WTC11 (cell line): ENCODE results near the gene PIK3R4. TPM values are rescaled to one million over a fixed set of nuclear protein-coding genes. Genes with fewer than 3 reads are reported as not detected.

Experiments
- ATAC-seq: fragments of 200-7000 bp; cut with Tn5 transposase; 2 replicates; pipeline ENCODE4 v1.10.0; 2021; ENCODE audit warnings: mild to moderate bottlenecking, moderate library complexity
- CTCF ChIA-PET: fragments of 300-600 bp; sonication (Branson Sonifier 250); formaldehyde crosslinking; loops from one replicate; lab custom pipeline; 2021; ENCODE audit warnings: antibody characterized with exemption; lab: Charles Lee
- POLR2A ChIA-PET: fragments of 350-600 bp; sonication (Branson Sonifier 250); formaldehyde crosslinking; loops from one replicate; lab custom pipeline; 2021; ENCODE audit warnings: antibody characterized with exemption; lab: Charles Lee
- DNase-seq: peaks from one replicate; pipeline ENCODE4 v3.0.0; 2021; ENCODE audit warnings: low spot score
- H3K27ac Mint-ChIP-seq: 2 replicates; pipeline ENCODE4 v1.8.0; 2021; ENCODE audit warnings: mixed read lengths
- H3K27me3 Mint-ChIP-seq: 2 replicates; pipeline ENCODE4 v1.8.0; 2021; ENCODE audit warnings: low read depth, mild to moderate bottlenecking, moderate library complexity, mixed read lengths
- H3K36me3 Mint-ChIP-seq: 2 replicates; pipeline ENCODE4 v1.8.0; 2021; ENCODE audit warnings: mixed read lengths
- H3K4me1 Mint-ChIP-seq: 2 replicates; pipeline ENCODE4 v1.8.0; 2022; ENCODE audit warnings: mixed read lengths
- H3K4me3 Mint-ChIP-seq: 2 replicates; pipeline ENCODE4 v1.8.0; 2021; ENCODE audit warnings: mild to moderate bottlenecking, moderate library complexity, mixed read lengths
- H3K9me3 Mint-ChIP-seq: 2 replicates; pipeline ENCODE4 v1.8.0; 2021; ENCODE audit warnings: mixed read lengths
- CDX4 ChIP-seq: fragments of 250-450 bp; sonication (Bioruptor Pico); IDR thresholded peaks from 2 replicates; pipeline ENCODE4 v1.9.0; 2021; ENCODE audit warnings: moderate library complexity, mild to moderate bottlenecking, inconsistent platforms, borderline replicate concordance
- CREB1 ChIP-seq: sonication (generic); formaldehyde crosslinking; IDR thresholded peaks from 2 replicates; pipeline ENCODE4 v1.8.0; 2023; ENCODE audit warnings: mild to moderate bottlenecking, missing genetic modification reagents
- E2F4 ChIP-seq: sonication (generic); formaldehyde crosslinking; IDR thresholded peaks from 2 replicates; pipeline ENCODE4 v1.8.1; 2022; ENCODE audit warnings: low read depth, mild to moderate bottlenecking, moderate library complexity, missing genetic modification reagents, borderline replicate concordance
- ELF4 ChIP-seq: sonication (generic); formaldehyde crosslinking; IDR thresholded peaks from 2 replicates; pipeline ENCODE4 v1.8.1; 2022; ENCODE audit warnings: low read depth, mild to moderate bottlenecking, moderate library complexity, missing genetic modification reagents
- GRHL2 ChIP-seq: fragments of 250-450 bp; sonication (Bioruptor Pico); IDR thresholded peaks from 2 replicates; pipeline ENCODE4 v1.8.0; 2022; ENCODE audit warnings: mild to moderate bottlenecking, moderate library complexity; ENCODE audit not compliant: insufficient replicate concordance, severe bottlenecking
- GTF2I ChIP-seq: fragments of 250-450 bp; sonication (Bioruptor Pico); conservative IDR thresholded peaks from 2 replicates; pipeline ENCODE4 v1.4.0; 2021; ENCODE audit warnings: mild to moderate bottlenecking
- MYBL2 ChIP-seq: sonication (generic); formaldehyde crosslinking; IDR thresholded peaks from 2 replicates; pipeline ENCODE4 v1.8.1; 2023; ENCODE audit warnings: mild to moderate bottlenecking, moderate library complexity, missing genetic modification reagents
- OVOL2 ChIP-seq: fragments of 250-450 bp; sonication (Bioruptor Pico); IDR thresholded peaks from 2 replicates; pipeline ENCODE4 v1.9.0; 2021; ENCODE audit warnings: mild to moderate bottlenecking, borderline replicate concordance
- SMAD4 ChIP-seq: sonication (generic); formaldehyde crosslinking; IDR thresholded peaks from 2 replicates; pipeline ENCODE4 v1.8.0; 2022; ENCODE audit warnings: mild to moderate bottlenecking, missing genetic modification reagents
- SOX15 ChIP-seq: fragments of 250-450 bp; sonication (Bioruptor Pico); IDR thresholded peaks from 2 replicates; pipeline ENCODE4 v1.9.0; 2021; ENCODE audit warnings: mild to moderate bottlenecking
- SP1 ChIP-seq: sonication (generic); formaldehyde crosslinking; conservative IDR thresholded peaks from 2 replicates; pipeline ENCODE4 v1.8.1; 2022; ENCODE audit warnings: missing genetic modification reagents
- TEAD4 ChIP-seq: sonication (generic); formaldehyde crosslinking; IDR thresholded peaks from 2 replicates; pipeline ENCODE4 v1.8.0; 2022; ENCODE audit warnings: mild to moderate bottlenecking, missing genetic modification reagents
- ZBTB21 ChIP-seq: sonication (generic); formaldehyde crosslinking; IDR thresholded peaks from 2 replicates; pipeline ENCODE4 v1.8.1; 2023; ENCODE audit warnings: mild to moderate bottlenecking, missing genetic modification reagents, borderline replicate concordance
- ZNF138 ChIP-seq: sonication (generic); formaldehyde crosslinking; conservative IDR thresholded peaks from 2 replicates; pipeline ENCODE4 v1.8.1; 2022; ENCODE audit warnings: mild to moderate bottlenecking, moderate library complexity, missing genetic modification reagents
- ZNF423 ChIP-seq: fragments of 250-450 bp; sonication (Bioruptor Pico); IDR thresholded peaks from 2 replicates; pipeline ENCODE4 v2.1.2; 2022; ENCODE audit warnings: mild to moderate bottlenecking, moderate library complexity
- total RNA-seq: library from RNA; stranded (reverse); gene quantifications from 3 replicates; pipeline ENCODE4 v1.2.3, GENCODE V29; 2021
- TF ChIP-seq, protein P1 (sequence below): sonication (generic); formaldehyde crosslinking; IDR thresholded peaks from 2 replicates; pipeline ENCODE4 v1.8.0; 2022; ENCODE audit warnings: mild to moderate bottlenecking, missing genetic modification reagents
- TF ChIP-seq, protein P2 (sequence below): sonication (generic); formaldehyde crosslinking; IDR thresholded peaks from 2 replicates; pipeline ENCODE4 v1.8.1; 2022; ENCODE audit warnings: mild to moderate bottlenecking, moderate library complexity, missing genetic modification reagents
- TF ChIP-seq, protein P3 (sequence below): sonication (generic); formaldehyde crosslinking; conservative IDR thresholded peaks from 2 replicates; pipeline ENCODE4 v1.8.1; 2023; ENCODE audit warnings: mild to moderate bottlenecking, low read depth, missing genetic modification reagents, moderate library complexity
- TF ChIP-seq, protein P4 (sequence below): sonication (generic); formaldehyde crosslinking; IDR thresholded peaks from 2 replicates; pipeline ENCODE4 v1.8.1; 2023; ENCODE audit warnings: mild to moderate bottlenecking, missing genetic modification reagents, moderate library complexity
- TF ChIP-seq, protein P5 (sequence below): sonication (generic); formaldehyde crosslinking; IDR thresholded peaks from 2 replicates; pipeline ENCODE4 v1.8.1; 2023; ENCODE audit warnings: mild to moderate bottlenecking, missing genetic modification reagents, borderline replicate concordance
- TF ChIP-seq, protein P6 (sequence below): sonication (generic); formaldehyde crosslinking; IDR thresholded peaks from 2 replicates; pipeline ENCODE4 v1.8.1; 2023; ENCODE audit warnings: mild to moderate bottlenecking, moderate library complexity, missing genetic modification reagents

PIK3R4 gene
- total RNA-seq, 1 experiment from 2014 or later: 41.5 TPM

DNA sequence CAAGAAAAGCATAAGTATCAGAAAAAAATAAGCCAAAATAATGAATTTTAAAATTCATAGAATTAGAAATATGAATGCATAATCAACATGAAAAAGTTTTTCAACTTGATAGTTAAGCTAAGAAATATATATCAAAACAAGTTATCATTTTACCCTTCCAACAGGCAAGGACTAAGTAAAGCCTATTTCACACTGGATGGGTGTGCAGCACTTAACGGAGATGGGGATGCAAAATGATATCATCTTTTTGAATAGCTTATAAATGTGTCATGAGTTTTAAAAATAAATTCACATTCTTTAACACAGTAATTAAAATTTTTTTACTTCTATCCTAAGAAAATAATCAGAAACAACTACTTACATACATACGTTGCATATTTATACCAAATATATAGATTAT lies 20.9 kb downstream of the PIK3R4 start (continued):
- TF ChIP-seq, protein P1, sequence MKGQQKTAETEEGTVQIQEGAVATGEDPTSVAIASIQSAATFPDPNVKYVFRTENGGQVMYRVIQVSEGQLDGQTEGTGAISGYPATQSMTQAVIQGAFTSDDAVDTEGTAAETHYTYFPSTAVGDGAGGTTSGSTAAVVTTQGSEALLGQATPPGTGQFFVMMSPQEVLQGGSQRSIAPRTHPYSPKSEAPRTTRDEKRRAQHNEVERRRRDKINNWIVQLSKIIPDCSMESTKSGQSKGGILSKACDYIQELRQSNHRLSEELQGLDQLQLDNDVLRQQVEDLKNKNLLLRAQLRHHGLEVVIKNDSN (CRISPR knock-in tag): no peak

- POLR2A ChIA-PET: no interaction called here
- DNase-seq: no peak
- H3K27ac Mint-ChIP-seq: no peak overlapping the region
- H3K4me3 Mint-ChIP-seq: no peak overlapping the region
- TF ChIP-seq, protein P2, sequence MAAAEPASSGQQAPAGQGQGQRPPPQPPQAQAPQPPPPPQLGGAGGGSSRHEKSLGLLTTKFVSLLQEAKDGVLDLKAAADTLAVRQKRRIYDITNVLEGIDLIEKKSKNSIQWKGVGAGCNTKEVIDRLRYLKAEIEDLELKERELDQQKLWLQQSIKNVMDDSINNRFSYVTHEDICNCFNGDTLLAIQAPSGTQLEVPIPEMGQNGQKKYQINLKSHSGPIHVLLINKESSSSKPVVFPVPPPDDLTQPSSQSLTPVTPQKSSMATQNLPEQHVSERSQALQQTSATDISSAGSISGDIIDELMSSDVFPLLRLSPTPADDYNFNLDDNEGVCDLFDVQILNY (CRISPR knock-in tag): no peak
- TF ChIP-seq CDX4 (CRISPR knock-in tag) (no peak), SP1 (CRISPR knock-in tag) (no peak), E2F4 (CRISPR knock-in tag) (no peak), SMAD4 (CRISPR knock-in tag) (no peak), ZBTB21 (CRISPR knock-in tag) (no peak), TEAD4 (CRISPR knock-in tag) (no peak), GRHL2 (CRISPR knock-in tag) (no peak), ZNF423 (no peak), OVOL2 (CRISPR knock-in tag) (no peak), GTF2I (no peak), ELF4 (CRISPR knock-in tag) (no peak), ZNF138 (CRISPR knock-in tag) (no peak), MYBL2 (CRISPR knock-in tag) (no peak), CREB1 (CRISPR knock-in tag) (no peak), SOX15 (CRISPR knock-in tag) (no peak)
- TF ChIP-seq, protein P3, sequence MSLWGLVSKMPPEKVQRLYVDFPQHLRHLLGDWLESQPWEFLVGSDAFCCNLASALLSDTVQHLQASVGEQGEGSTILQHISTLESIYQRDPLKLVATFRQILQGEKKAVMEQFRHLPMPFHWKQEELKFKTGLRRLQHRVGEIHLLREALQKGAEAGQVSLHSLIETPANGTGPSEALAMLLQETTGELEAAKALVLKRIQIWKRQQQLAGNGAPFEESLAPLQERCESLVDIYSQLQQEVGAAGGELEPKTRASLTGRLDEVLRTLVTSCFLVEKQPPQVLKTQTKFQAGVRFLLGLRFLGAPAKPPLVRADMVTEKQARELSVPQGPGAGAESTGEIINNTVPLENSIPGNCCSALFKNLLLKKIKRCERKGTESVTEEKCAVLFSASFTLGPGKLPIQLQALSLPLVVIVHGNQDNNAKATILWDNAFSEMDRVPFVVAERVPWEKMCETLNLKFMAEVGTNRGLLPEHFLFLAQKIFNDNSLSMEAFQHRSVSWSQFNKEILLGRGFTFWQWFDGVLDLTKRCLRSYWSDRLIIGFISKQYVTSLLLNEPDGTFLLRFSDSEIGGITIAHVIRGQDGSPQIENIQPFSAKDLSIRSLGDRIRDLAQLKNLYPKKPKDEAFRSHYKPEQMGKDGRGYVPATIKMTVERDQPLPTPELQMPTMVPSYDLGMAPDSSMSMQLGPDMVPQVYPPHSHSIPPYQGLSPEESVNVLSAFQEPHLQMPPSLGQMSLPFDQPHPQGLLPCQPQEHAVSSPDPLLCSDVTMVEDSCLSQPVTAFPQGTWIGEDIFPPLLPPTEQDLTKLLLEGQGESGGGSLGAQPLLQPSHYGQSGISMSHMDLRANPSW (CRISPR knock-in tag): no peak
- TF ChIP-seq, protein P4, sequence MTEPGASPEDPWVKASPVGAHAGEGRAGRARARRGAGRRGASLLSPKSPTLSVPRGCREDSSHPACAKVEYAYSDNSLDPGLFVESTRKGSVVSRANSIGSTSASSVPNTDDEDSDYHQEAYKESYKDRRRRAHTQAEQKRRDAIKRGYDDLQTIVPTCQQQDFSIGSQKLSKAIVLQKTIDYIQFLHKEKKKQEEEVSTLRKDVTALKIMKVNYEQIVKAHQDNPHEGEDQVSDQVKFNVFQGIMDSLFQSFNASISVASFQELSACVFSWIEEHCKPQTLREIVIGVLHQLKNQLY (CRISPR knock-in tag): no peak
- TF ChIP-seq, protein P5, sequence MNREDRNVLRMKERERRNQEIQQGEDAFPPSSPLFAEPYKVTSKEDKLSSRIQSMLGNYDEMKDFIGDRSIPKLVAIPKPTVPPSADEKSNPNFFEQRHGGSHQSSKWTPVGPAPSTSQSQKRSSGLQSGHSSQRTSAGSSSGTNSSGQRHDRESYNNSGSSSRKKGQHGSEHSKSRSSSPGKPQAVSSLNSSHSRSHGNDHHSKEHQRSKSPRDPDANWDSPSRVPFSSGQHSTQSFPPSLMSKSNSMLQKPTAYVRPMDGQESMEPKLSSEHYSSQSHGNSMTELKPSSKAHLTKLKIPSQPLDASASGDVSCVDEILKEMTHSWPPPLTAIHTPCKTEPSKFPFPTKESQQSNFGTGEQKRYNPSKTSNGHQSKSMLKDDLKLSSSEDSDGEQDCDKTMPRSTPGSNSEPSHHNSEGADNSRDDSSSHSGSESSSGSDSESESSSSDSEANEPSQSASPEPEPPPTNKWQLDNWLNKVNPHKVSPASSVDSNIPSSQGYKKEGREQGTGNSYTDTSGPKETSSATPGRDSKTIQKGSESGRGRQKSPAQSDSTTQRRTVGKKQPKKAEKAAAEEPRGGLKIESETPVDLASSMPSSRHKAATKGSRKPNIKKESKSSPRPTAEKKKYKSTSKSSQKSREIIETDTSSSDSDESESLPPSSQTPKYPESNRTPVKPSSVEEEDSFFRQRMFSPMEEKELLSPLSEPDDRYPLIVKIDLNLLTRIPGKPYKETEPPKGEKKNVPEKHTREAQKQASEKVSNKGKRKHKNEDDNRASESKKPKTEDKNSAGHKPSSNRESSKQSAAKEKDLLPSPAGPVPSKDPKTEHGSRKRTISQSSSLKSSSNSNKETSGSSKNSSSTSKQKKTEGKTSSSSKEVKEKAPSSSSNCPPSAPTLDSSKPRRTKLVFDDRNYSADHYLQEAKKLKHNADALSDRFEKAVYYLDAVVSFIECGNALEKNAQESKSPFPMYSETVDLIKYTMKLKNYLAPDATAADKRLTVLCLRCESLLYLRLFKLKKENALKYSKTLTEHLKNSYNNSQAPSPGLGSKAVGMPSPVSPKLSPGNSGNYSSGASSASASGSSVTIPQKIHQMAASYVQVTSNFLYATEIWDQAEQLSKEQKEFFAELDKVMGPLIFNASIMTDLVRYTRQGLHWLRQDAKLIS: no peak
- TF ChIP-seq, protein P6, sequence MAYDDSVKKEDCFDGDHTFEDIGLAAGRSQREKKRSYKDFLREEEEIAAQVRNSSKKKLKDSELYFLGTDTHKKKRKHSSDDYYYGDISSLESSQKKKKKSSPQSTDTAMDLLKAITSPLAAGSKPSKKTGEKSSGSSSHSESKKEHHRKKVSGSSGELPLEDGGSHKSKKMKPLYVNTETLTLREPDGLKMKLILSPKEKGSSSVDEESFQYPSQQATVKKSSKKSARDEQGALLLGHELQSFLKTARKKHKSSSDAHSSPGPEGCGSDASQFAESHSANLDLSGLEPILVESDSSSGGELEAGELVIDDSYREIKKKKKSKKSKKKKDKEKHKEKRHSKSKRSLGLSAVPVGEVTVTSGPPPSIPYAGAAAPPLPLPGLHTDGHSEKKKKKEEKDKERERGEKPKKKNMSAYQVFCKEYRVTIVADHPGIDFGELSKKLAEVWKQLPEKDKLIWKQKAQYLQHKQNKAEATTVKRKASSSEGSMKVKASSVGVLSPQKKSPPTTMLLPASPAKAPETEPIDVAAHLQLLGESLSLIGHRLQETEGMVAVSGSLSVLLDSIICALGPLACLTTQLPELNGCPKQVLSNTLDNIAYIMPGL (CRISPR knock-in tag): no peak
- TF ChIP-seq, all 79 proteins: peak for 0
- H3K27me3 Mint-ChIP-seq: no peaks in the 10 kb centered on the region
- peaks cover 46% of the 10 kb centered on the region for H3K36me3 Mint-ChIP-seq
- H3K9me3 Mint-ChIP-seq: no peaks in the 10 kb centered on the region
- CTCF ChIA-PET: no interaction called here
- H3K4me1 Mint-ChIP-seq: no peaks in the 10 kb centered on the region
- ATAC-seq: no peak
These were observed 31.0 kb downstream of the PIK3R4 start for GRCh38 chr3:130715616-130716015.
